GM19463 (cell line): Measurements from ENCODE around the gene RALY.

Source experiments
- ATAC-seq: cut with Tn5 transposase; IDR thresholded peaks from one replicate; pipeline ENCODE4 v1.9.1; 2021; ENCODE audit warnings: mild to moderate bottlenecking, moderate library complexity; ENCODE audit not compliant: unreplicated experiment

RALY gene

DNA sequence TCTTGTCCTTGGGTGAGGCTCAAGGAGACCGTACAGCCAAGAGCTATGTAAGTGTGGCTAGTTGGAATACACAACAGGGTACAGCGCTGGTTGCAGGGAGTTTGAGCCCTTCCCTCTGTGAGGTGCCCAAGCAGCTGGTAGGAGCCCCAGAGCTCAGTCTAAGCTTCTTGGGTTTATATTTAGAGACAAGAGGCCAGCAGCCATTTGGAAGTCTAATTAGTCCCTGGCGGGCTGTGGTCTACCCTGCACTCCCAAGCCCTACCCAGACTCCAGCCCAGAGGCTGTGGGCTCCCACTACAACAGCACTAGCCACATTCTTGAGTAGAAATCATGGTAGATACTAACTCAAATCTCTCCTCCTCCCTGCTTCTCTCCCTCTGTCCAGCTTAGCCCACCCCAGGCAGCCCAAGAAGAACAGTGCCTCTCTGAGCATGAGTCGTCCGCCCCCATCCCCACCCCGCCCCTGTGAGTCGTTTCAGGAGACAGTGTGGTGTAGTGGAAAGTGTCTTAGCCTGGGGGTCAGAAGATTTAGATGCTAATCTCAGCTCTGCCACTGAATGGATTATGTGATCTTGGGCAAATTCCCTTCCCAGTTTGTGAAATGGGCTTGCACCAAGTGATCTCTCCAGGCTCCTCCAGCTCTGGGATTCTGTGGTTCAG lies 80.5 kb downstream of the RALY start:
- ATAC-seq, result no peak

GRCh38 chr20:34075647-34076046 lies 81.9 kb downstream of the RALY start:
- no peak for ATAC-seq

DNA sequence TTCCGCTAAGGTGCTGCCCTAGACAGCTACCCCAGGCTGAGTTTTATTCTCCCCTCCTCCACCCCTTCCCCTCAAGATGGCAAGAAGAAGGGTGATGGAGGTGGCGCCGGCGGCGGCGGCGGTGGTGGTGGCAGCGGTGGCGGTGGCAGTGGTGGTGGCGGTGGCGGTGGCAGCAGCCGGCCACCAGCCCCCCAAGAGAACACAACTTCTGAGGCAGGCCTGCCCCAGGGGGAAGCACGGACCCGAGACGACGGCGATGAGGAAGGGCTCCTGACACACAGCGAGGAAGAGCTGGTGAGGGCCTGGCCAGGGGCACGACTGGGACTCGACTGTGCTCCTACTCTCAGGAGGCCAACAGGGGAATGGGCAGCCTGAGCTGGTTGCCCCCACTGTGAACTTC lies 83.2 kb downstream of the RALY start:
- no peak for ATAC-seq

GRCh38 chr20:34078540-34078939 lies 84.8 kb downstream of the RALY start:
- no peak for ATAC-seq

GRCh38 chr20:34079818-34080217 lies 86.1 kb downstream of the RALY start:
- ATAC-seq, result no peak

- no peak for ATAC-seq
Observed at GRCh38 chr20:34082232-34082887, 88.6 kb downstream of the RALY start.

DNA sequence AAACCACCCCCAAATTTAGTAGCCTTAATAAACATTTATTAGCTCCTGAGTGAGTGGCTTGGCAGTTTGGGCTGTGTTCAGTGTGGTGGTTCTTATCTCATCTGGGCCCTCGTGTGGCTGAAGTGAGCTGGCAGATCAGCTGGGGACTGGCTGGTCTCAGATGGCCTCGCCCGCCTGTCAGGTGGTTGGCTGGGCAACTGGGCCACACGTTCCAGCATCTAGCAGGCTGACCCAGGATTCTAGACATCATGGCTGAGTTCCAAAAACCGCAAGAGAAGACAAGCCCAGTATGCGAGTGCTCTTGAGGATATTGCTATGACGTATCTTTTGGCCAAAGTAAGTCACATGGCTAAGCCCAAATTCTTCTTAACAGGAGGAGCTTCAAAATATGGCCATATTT lies 89.4 kb downstream of the RALY start:
- ATAC-seq, result no peak

- no peak for ATAC-seq
Observed at GRCh38 chr20:34083781-34084180, 90.1 kb downstream of the RALY start.

- ATAC-seq, result no peak
Observed at GRCh38 chr20:34084227-34084923, 90.7 kb downstream of the RALY start.

DNA sequence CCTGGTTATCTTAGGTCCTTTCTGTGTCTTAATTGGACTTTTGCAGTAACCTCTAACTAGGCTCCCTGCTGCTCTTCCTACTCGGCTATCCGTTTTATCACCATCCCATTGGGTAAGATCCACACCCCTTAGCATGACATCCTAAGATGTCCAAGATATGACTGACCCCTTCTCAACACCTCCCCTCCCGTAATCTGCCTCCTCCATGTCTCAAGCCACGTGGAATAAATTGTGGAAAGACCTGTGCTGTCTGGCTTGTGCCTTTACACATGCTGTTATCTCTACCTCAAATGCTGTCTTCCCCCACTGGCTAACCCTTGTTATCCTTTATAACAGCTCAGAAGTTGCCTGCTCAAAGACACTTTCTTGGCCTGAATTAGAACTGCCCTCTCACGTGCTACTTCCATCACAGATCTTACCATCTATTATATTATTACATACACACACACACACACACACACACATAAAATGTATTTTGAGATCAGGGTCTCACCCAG lies 91.9 kb downstream of the RALY start:
- ATAC-seq, result no peak

DNA sequence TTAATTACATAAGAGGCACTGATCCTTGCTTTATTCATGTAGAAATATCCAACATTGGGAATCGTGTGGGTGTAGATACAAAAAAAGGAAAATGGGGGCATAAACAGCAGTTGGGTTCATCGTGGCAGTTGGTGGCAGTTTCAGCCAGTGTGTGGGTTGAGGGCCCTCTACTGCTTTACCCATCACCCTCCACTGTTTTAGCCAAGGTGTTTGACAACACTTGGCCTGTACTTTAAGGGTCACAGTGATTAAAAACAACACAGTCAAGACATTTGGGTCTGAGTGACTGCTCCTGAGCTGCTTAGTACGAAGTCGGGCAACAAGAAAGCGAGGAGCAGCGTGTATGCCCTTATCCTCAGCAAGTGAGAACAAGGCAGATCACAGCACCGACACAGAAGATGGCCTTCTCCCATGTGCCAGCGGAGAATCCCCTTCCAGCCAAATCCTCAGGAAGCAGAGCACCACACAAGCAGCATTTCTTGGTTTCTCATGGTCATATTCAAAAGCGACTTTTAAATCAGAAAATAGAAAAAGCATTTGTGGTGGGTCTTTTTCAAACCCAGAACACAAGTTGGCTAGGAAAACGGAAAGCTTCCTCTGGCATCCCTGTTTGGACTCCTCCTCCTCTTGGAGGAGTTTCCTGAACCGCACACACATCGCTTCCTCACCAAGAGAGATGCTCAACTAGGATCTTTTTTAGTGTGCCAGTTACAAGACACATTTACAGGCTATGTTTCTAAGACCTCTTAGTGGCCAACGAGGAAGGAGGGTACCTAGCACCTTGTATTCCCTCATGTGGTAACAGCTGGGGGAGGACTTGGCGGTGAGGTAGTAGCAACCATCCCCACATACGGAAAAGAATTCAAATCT lies 94.8 kb downstream of the RALY start:
- ATAC-seq, result no peak

GRCh38 chr20:34089175-34089479 lies 95.4 kb downstream of the RALY start:
- no peak for ATAC-seq

GRCh38 chr20:34089655-34090345 lies 96.1 kb downstream of the RALY start:
- no peak for ATAC-seq

GRCh38 chr20:34090645-34091044 lies 96.9 kb downstream of the RALY start:
- no peak for ATAC-seq

DNA sequence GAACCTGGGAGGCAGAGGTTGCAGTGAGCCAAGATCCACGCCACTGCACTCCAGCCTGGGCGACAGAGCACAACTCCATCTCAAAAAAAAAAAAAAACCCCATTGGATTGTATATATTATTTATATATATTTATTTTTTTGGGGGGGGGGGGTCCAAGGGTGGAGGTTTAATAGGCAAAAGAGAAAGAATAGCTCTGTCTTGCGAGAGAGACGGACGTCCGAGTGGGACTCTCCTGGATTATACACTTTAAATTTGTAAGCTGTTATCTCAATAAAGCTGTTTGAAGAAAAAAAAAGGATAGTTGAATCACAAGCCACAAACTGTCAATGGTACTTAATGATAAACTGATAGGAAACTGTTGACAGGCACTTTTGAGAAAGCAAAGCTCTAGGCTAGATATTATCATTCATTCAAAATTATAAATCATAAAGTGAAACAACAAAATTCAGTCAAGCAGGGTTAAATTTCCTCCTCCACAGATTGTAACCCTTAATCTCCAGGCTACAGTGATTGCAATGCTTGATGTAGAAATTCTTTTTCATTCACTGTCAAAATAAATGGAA lies 98.0 kb downstream of the RALY start:
- ATAC-seq, result no peak

GRCh38 chr20:34093895-34094294 lies 100.2 kb downstream of the RALY start:
- no peak for ATAC-seq

DNA sequence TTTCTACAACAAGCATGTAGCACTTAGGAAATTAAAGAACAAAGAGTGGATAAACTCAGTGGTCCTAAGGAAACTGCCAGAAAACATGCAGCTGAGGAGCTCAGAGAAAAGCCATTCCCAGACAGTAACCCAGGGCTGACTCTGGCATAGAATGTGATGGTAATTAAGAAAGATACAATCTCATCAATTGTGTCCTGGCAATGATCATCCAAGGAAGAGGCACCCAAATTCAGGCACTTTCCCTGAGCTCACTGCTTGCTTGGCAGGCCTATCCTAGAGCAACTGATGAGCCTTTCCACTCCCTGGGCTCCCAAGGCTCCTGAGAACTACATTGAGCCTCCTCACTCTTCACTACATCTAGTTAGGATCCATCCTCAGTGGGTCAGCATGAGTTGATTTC lies 102.1 kb downstream of the RALY start:
- ATAC-seq, result no peak

DNA sequence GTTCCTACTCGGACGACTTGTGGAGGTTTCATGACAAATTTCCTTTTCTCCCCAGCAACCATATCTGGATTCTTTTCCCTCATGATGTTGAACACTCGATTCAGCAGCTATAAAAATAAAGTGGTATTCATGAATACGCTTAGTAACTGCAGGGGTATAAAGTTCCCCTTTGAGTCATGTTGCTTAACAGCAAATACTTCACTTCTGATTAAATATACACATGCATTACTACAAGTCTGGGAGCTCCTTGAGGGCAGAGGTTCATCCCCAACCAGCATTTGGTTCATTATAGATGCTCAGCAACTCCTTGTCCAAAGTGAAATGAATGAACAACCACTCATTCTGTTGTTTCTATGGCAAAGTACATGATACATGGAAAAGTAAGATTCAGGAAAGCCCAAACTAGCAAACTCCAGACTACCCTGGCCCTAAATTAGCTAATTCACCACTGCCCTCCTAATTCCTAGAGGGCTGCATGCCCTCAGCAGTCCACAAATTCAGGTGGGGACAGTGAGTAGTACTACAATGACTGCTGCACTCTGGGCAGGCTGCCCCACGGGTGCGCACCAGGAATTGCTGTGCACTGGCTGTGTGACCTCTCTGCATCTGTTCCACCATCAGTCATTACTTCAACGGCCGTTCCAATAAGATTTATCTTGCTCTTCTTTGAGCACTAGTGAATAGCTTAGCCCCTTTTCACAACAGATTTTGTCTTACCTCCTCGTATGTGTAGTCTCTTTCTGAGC lies 103.2 kb downstream of the RALY start:
- no peak for ATAC-seq

GRCh38 chr20:34098570-34098969 lies 104.9 kb downstream of the RALY start:
- no peak for ATAC-seq

DNA sequence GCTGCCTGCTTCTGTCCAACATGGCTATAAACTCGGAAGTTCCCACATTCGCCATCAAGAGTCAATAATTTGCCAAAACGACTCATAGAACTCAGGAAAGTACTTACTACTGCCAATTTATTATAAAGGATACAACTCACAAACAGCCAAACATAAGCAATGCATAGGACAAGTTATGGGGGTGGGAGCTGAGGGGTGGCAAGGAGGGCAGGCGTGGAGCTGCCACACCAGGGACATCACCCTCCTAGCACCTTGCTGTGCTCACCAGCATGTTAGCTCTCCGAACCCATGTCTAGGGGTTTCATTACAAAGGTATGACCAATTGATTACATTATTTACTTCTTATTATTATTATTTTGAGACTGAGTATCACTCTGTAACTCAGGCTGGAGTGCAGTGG lies 106.0 kb downstream of the RALY start:
- no peak for ATAC-seq
